Testis (tissue), 3 donors: Measurements from ENCODE around the gene PPAT. TPM values are rescaled to one million over a fixed set of nuclear protein-coding genes. Genes with fewer than 3 reads are reported as not detected.

ENCODE experiments used
- DNase-seq: peaks from one replicate; pipeline ENCODE4 v3.0.0-alpha.2; 2019
- H3K27ac ChIP-seq, 2 donors: fragments of 200-600 bp; sonication (generic); one replicate each; pipeline ENCODE4 v1.5.1; 2019
- H3K27me3 ChIP-seq: fragments of 200-600 bp; sonication (generic); one replicate; pipeline ENCODE4 v1.5.1; 2019
- H3K36me3 ChIP-seq: fragments of 200-600 bp; sonication (generic); one replicate; pipeline ENCODE4 v1.5.1; 2017; ENCODE audit warnings: low read depth; ENCODE audit errors: missing control alignments
- H3K4me1 ChIP-seq: fragments of 200-600 bp; sonication (generic); one replicate; pipeline ENCODE4 v1.5.1; 2019
- H3K4me3 ChIP-seq, 2 donors: fragments of 200-600 bp; sonication (generic); one replicate each; pipeline ENCODE4 v1.5.1; 2017 to 2019
- H3K9me3 ChIP-seq: fragments of 200-600 bp; sonication (generic); one replicate; pipeline ENCODE4 v1.5.1; 2017
- CTCF ChIP-seq, 3 experiments: fragments of 450-650 bp in 2 of 3; fragments of 200-600 bp in 1 of 3; sonication (generic) in 1 of 3; IDR thresholded peaks; one replicate each; pipeline ENCODE4 v1.5.1; 2016 to 2019; ENCODE audit warnings: antibody characterized with exemption in 3 of 3, mild to moderate bottlenecking in 2 of 3, moderate library complexity in 1 of 3
- POLR2A ChIP-seq: fragments of 450-650 bp; IDR thresholded peaks from one replicate; pipeline ENCODE4 v1.6.1; 2017; ENCODE audit warnings: antibody characterized with exemption, mild to moderate bottlenecking, moderate library complexity
- WGBS, 2 donors: methylation state at CpG; one replicate each; pipeline ENCODE4 v1.1.5; 2018; 5-methylcytosine and 5-hydroxymethylcytosine counted together
- intact Hi-C: fragments of 100-400 bp; cut with DNase I; formaldehyde crosslinking; loops from one replicate; pipeline ENCODE4 v1.15.1; 2023; ENCODE audit warnings: low total_unique reads
- polyA plus RNA-seq: library from polyadenylated mRNA; stranded (reverse); fragments of 350-450 nt; fragmentation: Illumina TruSeq; extraction: RNeasy Lipid Tissue Mini Kit (QIAGEN cat#74804); gene quantifications from one replicate; pipeline ENCODE4 v1.2.3, GENCODE V29; 2014; ENCODE audit warnings: low read depth, low replicate concordance; ENCODE audit not compliant: insufficient read depth
- total RNA-seq, 2 donors: library from RNA; depleted of rRNA; stranded (reverse); fragments of >200 nt; gene quantifications; one replicate each; pipeline ENCODE4 v1.2.3, GENCODE V29; 2016

Gene PPAT
- total and polyA plus RNA-seq, 3 donors from 2014 or later: 14.9 to 22.5 (median 20.1) TPM

GRCh38 chr4:56388306-56388705 lies 47.1 kb downstream of the PPAT start:
- H3K27ac ChIP-seq: no peak overlapping the region
- WGBS, 2 donors: 12 to 18% methylated on average over 6 of the region's 6 CpGs
- H3K36me3 ChIP-seq: no peaks in the 10 kb centered on the region
- H3K4me3 ChIP-seq: peak overlapping the region; percentile 74 to 87
- H3K4me1 ChIP-seq: no peaks in the 10 kb centered on the region
- no peaks in the 10 kb centered on the region for H3K9me3 ChIP-seq
- DNase-seq: no peak
- intact Hi-C loops: no loop called here
- TF ChIP-seq CTCF (IDR thresholded peaks at IDR 0.05) (no peak), POLR2A (no peak)
- H3K27me3 ChIP-seq: no peaks in the 10 kb centered on the region

DNA sequence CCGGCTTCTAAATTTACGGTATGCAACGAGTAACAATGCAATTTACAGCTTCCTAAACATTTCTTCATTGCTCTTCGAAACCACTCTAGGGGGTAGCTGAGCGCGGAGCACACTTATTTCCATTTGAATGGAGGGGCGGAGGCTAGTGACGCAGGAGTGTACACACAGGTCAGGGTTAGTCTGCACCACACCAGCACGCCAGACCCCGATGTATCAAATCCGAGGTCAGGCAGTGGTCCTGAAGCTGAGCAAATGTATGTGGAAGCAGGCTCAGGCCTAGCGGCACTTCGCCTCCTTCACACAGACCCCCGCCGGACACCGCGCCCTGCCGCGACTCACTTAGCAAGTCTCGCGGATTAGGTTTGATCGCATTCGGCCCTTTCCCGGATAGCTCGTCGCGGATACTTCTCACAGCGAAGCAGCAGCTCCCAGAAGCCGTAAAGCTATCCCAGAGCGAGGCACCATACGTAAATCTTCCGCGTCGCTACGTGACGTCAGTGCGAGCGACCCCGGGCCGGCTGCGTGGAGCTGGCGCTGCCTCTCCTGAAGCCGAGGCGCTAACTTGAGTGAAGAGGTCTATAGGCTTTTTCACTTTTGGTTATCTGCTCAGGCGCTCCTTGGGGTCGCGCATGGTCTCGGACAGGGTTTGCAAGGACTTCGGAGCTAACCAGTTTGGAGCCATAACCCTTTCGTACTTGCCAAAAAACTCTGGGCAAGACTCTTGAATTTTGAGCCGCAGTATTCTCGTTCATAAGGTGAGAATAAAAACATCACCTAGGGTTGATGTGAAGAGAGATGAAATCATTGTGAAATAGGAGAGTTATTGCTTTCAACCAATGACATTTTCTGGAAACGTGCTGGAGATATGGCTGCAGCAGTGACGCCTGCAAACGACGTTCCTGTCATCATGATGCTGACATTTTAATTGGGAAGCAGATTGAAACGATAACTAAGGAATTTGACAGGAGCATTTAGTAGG lies 48.1 kb downstream of the PPAT start, which contains the start of gene AASDH:
Gene AASDH, minus strand, starts transcription at position 469 of the 979 bp plus-strand sequence. CDS start 3,192 bp downstream, outside the sequence.
- H3K36me3 ChIP-seq: no peaks in the 10 kb centered on the region
- TF ChIP-seq CTCF (IDR thresholded peaks at IDR 0.05): no peak
- TF ChIP-seq POLR2A: no peak
- DNase-seq: peak; percentile 96
- peak within 1 kb of the TSS; percentile 74 to 87 for H3K4me3 ChIP-seq
- intact Hi-C loops: no loop called here
- no peaks in the 10 kb centered on the region for H3K9me3 ChIP-seq
- peak within 1 kb of the TSS; percentile 92 to 96 for H3K27ac ChIP-seq
- no peaks in the 10 kb centered on the region for H3K4me1 ChIP-seq
- no peaks in the 10 kb centered on the region for H3K27me3 ChIP-seq
- 0 to 1% methylated on average over 33 to 57 of the region's 57 CpGs for WGBS, 2 donors

DNA sequence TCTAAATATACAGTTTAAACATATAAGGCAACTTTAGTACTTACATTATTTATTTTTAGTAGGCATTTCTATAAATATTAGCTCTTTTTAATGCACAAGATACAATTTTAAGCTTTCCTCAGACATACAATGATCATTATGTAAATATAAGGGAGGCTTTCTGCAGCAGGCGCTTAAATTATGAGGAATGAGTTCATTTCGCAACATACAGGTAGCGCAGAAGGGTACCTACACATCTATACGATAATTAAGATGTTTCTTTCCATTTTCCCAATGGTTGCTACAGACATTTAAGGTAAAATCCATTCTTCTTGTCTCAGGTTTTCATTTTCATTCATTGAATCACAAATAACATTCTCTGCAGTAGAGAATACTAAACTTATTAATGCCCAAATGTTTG lies 49.3 kb downstream of the PPAT start:
- peak overlapping the region in 1 of 2 donors; percentile 74 for H3K4me3 ChIP-seq
- no peak for DNase-seq
- H3K4me1 ChIP-seq: no peaks in the 10 kb centered on the region
- H3K9me3 ChIP-seq: no peaks in the 10 kb centered on the region
- no peaks in the 10 kb centered on the region for H3K27me3 ChIP-seq
- no peak overlapping the region for H3K27ac ChIP-seq
- no peaks in the 10 kb centered on the region for H3K36me3 ChIP-seq
- no peak for TF ChIP-seq CTCF (IDR thresholded peaks at IDR 0.05)
- no peak for TF ChIP-seq POLR2A
- intact Hi-C loops: no loop called here
- WGBS, 2 donors: 65 to 79% methylated on average over 4 of the region's 4 CpGs

DNA sequence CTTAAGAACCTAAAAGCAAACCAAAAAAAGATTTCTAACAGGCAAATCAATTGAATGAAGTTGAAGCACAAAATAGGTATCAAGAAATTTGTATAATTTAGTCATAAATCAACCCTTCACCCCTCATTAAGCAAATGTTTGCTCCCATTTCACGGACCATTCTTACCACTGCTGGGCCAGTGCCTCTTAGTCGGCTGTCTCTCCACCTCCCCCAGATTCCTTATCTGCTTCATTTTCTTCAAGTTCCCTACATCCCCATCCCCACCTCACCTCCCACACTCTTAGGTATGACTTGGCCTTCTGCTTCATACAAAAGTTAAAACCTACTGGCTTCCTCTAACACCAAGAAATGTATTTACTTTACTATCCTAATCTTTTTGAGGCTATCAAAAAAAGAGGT lies 60.0 kb downstream of the PPAT start:
- H3K27me3 ChIP-seq: no peaks in the 10 kb centered on the region
- H3K9me3 ChIP-seq: no peaks in the 10 kb centered on the region
- H3K4me1 ChIP-seq: no peaks in the 10 kb centered on the region
- WGBS, 2 donors: 57 to 69% methylated on average over 2 of the region's 2 CpGs
- no peak for TF ChIP-seq CTCF (IDR thresholded peaks at IDR 0.05)
- no peak for TF ChIP-seq POLR2A
- H3K4me3 ChIP-seq: no peak overlapping the region
- intact Hi-C loops: no loop called here
- no peak overlapping the region for H3K27ac ChIP-seq
- no peaks in the 10 kb centered on the region for H3K36me3 ChIP-seq
- no peak for DNase-seq
